ENCODE results near the gene HTT.
"Not testable (repeated sequence)": the region's sequence is repeated elsewhere in the genome, so short reads cannot be mapped to it uniquely, and the experiment has no call there.

The HTT gene

DNA sequence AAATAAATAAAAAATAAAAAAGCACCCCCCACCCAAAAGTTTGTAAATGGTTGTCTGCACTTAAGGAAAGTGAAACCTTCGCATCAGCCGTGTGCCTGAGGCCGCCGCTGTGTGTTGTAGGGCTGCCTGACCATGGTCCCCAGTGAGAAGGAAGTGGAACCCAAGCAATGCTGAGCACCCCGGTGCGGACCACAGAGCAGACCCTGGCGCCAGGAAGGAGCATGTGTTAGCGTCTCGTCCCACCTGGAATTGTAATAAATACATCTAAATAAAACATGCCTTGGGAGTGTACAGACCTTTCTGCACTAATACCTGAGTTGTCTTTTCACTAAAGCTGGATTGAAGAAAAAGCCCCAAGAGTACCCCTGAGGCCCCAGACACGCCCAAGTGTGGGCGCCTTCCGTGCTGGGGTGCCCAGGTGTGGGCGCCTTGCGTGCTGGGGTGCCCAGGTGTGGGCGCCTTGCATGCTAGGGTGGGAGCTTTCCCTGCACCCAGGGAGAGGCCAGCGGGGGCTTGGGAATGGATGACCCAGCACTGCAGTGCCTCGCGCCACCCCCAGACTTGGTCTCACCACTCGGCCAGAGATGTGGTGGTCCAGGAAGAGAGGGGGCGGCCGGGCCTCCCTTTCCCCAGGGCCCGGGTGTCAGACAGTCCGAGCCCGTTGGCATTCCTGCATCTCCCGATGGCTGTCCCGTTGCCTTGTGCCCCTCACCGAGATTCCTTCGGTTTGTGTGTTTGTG is 33.9 kb upstream of the HTT start:
- TF ChIP-seq POLR2A (IDR thresholded peaks at IDR 0.05; ENCODE audit: low read length) (no peak), GATA1 (IDR thresholded peaks at IDR 0.05; ENCODE audit: low read depth, low read length) (no peak)
- no peak for DNase-seq

DNA sequence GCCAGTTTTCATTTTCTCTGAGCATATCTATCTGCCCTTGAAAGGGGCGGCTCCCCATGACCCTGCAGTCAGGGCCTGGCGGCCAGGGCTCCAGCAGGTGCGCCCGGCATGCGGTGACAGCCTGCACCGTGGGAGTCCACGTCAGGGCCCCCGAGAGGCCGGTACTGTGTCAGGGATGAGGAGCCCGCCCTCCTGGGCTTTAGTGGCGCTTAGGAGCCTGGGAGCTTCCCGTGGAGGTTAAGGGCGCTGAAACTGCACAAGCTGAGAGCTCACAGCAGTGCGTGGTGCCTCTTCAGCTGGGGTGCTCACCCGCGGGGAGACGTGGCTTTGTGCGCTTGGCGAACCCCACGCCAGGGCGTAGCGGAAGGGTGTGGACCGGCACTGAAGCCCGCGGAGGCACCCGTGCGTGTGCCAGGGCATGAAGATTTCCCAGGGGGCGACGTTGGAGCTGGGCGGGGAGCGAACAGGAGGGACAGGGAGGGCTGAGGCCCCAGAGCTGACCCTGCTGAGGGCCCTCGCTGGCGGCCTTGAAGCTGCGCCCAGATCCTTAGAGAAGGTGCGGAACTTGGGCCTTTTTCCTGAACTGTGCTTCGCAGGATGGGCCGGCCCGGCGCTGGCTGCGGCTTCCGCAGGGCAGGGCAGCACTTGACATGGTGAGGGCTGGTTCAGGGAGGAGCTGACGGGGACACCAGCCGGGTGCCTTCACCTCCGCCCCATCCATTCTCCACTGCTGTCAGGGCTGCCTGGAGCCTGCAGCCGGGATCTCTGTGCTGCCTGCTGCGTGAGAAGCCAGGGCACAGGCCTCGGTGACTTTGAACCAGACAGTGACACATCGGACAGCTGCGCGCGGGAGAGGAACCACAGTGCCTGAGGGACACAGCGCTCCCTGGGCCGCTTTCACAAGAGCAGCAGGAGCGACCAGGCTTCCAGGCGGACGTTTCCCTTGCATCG is 33.0 kb upstream of the HTT start:
- peak; percentile 52 for DNase-seq
- TF ChIP-seq POLR2A (IDR thresholded peaks at IDR 0.05; ENCODE audit: low read length) (no peak), GATA1 (IDR thresholded peaks at IDR 0.05; ENCODE audit: low read depth, low read length) (no peak)

DNA sequence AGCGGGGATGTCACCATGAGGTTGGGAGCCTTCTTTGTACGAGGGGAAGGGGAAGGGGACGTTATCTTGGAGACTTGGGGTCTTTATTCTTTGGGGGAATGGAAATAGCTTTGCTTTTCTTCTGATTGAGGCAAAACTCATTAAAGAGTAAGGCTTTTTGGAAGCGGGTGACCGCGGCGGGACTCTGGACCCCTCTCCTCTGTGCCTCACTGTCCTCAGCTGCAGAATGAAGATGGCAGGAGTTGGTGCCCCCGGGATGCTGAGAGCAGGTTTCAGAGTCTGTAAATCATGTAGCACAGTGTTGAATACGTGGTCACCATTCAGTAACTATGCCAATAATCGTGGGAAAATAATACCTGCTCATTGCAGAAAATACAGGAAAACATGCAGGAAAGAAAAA is 32.3 kb upstream of the HTT start:
- no peak for DNase-seq
- TF ChIP-seq GATA1 (IDR thresholded peaks at IDR 0.05; ENCODE audit: low read depth, low read length) (no peak), POLR2A (IDR thresholded peaks at IDR 0.05; ENCODE audit: low read length) (no peak)

DNA sequence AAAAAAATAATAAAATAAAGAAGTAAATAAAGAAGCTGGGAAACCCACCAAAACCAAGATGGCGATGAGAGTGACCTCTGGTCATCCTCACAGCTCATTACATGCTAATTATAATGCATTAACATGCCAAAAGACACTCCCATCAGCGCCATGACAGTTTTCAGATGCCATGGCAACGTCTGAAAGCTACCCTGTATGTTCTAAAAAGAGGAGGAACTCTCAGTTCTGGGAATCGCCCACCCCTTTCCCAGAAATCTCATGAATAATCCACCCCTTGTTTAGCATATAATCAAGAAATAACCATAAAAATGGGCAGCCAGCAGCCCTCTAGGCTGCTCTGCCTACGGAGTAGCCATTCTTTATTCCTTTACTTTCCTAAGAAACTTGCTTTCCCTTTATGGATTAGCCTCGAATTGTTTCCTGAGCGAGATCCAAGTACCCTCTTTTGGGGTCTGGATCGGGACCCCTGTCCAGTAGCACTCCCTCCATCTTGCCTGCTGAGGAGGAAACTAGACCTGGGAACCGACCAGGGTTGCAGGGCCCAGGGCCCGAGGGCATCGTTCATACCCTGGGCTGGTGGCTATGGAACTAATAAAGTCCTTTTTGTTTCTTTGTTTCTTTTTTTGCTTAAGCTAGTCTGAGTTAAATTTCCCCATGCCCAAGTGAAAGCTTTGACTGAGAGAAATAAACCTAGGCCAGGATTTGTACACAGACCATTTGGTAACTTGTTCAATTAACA is 31.0 kb upstream of the HTT start:
- DNase-seq, result peak in 1 of 2 experiments; percentile 17
- TF ChIP-seq GATA1 (IDR thresholded peaks at IDR 0.05; ENCODE audit: low read depth, low read length) (no peak), POLR2A (IDR thresholded peaks at IDR 0.05; ENCODE audit: low read length) (no peak)

DNA sequence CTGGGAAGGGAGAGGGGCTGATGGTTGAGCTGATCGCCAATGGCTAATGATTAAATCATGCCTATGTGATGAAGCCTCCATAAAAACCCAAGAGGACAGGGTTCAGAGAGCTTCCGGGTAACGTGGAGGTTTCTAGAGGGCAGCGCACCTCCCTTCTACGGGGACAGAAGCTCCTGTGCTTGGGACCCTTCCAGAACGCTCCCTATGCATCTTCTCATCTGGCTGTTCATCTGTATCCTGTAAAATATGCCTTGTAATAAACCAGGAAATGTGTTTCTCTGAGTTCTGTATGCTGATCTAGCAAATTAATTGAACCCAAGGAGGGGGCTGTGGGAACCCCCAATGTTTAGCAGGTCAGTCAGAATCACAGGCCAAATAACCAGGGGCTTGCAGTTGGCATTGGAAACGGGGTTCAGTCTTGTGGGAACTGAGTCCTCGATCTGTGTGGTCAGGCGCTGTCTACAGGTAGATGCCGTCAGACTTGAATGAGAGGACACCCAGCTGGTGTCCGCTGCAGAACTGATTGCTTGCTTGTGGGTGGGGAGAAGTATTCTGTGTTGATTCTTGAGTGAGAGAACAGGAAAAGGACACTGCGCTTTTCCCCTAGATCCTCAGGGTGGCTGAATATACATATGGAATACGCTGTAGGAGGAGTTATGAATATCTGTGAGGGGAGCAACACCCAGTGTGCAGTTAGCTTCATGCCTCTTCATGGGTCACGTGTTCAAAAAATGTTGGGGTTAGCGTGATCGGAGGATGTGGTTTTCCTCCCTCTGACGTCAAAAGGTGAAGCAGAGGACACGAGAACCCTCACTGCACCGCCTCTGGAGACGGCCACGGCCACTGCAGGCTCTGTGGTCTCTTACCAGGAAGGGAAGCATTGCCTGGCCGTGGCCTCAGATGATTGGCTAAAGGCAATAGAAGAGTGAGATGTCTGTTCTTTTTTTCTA is 29.3 kb upstream of the HTT start:
- TF ChIP-seq POLR2A (IDR thresholded peaks at IDR 0.05; ENCODE audit: low read length) (no peak), GATA1 (IDR thresholded peaks at IDR 0.05; ENCODE audit: low read depth, low read length) (no peak)

DNA sequence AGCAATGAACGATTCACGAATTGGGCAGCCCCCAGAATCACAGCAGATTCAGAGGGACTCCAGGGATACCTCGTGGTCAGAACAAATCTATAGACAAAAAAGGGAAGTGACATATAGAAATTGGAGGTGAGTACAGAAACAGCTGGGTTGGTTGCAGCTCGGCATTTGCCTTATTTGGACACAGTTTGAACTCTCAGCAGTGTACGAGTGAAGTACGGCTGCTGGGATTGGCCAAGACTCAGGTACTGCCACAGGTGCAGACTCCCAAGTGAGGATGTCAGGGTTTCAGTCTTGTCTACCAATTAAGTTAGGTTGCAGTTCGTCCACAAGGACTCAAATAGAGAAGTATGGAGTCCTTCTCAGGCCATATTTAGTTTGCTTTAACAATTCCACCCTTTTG is 28.3 kb upstream of the HTT start:
- no peak for TF ChIP-seq POLR2A (IDR thresholded peaks at IDR 0.05; ENCODE audit: low read length)
- TF ChIP-seq GATA1 (IDR thresholded peaks at IDR 0.05; ENCODE audit: low read depth, low read length), result no peak
- DNase-seq, result no peak

More for the DNA sequence above, 29.3 kb upstream of the HTT start:
- peak; percentile 12 to 13 for DNase-seq

DNA sequence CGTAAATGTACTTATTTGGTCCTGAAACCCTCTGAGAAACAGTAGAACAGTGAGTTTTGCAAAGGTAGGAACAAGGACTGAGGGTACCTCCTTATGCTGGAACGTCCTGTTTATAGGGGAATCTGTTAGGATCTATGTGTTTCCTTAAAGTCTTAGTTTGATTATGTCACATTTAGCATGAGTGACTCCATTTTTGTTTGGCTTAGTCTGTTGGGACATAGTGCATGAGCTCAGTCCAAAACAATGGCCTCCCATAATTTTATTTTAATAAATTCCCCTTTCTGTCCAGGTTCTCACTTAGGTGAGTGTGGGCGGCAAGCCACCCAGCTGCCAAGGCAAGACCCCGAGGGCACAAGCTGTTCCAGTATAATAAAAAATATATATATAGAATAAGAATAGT is 27.9 kb upstream of the HTT start:
- no peak for TF ChIP-seq POLR2A (IDR thresholded peaks at IDR 0.05; ENCODE audit: low read length)
- TF ChIP-seq GATA1 (IDR thresholded peaks at IDR 0.05; ENCODE audit: low read depth, low read length), result no peak
- DNase-seq, result no peak

DNA sequence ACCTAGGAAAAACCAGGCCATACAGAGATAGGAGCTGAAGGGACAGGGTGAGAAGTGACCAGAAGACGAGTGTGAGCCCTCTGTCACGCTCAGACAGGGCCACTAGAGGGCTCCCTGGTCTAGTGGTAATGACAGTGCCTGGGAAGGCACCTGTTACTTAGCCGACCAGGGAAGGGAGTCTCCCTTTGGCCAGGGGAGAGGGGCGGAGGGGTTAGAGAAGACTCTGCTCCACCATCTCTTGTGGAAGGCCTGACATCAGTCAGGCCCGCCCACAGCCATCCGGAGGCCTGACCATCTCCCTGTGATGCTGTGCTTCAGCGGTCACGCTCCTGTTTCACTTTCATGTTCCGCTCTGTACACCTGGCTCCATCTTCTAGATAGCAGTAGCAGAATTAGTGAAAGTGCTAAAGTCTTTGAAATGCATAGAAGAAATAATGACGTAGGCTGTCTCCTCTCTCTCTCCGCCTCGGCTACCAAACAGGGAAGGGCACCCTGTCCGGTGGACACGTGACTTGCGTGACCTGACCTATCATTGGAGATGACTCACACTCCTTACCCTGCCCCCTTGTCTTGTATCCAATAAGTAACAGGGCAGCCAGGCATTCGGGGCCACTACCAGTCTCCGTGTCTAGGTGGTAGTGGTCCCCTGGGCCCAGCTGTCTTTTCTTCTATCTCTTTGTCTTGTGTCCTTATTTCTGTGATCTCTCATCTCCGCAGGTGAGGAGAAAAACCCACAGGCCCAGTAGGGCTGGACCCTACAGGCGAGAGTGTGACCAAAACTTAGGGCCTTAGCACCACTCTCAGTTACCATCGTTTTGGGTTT is 26.8 kb upstream of the HTT start:
- peak; percentile 46 to 69 for DNase-seq
- TF ChIP-seq POLR2A (IDR thresholded peaks at IDR 0.05; ENCODE audit: low read length), result no peak
- TF ChIP-seq GATA1 (IDR thresholded peaks at IDR 0.05; ENCODE audit: low read depth, low read length), result no peak

DNA sequence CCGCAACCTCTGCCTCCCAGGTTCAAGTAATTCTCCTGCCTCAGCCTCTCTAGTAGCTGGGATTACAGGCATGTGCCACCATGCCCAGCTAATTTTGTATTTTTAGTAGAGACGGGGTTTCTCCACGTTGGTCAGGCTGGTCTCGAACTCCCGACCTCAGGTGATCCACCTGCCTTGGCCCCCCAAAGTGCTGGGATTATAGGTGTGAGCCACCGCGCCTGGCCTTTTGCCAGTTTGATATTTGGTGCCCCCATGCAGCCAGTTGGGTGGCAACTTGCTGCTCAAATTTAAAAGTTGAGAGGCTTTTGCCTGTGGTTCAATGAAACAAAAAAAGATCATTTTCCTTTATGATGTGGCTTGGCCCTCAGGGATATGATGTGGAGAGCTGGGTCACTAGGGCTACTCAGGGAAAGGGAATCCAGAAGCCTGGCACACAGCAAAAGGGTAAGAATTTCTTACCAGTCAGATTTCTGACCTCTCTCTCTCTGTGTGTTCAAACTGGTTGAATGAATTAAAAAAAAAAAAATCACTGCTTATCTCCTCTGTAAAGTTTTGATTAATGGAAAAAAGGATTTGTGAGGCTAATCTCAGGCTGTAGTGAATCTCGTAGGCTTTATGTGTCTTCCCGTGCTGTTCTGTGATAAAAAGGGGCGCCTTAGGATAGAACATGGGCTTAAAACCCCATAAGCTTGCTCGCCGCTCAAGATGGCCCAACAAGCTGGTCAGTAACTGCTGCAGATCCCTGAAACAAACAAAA is 23.2 kb upstream of the HTT start:
- not testable (repeated sequence) for DNase-seq

DNA sequence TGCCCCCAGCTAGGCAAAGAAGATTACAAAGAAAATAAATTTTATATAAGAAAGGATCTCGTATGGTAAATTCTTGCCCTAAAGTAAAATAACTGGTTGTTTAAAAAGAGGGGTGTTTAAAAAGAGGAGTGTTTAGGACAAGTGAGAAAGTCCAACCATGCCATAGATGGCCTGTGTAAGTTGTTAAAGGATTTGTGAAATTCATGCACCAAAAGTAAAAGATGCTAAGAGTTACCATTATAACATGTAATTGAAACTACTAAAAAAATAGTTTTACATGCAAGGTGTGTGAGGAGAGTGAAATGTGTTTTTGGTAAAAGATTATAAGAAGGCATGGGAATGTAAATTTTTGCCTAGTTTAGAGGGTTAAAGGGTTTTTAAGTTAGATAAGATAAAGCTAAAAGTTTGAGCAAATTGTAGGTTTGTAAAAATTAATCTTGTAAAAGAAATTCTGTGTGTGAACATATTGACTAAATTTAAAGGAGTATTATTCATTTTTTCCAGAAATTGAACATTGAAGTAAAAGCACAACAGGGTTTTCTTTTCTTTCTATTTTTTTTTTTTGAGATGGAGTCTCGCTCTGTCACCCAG is 20.2 kb upstream of the HTT start:
- no peak for TF ChIP-seq POLR2A (IDR thresholded peaks at IDR 0.05; ENCODE audit: low read length)
- TF ChIP-seq GATA1 (IDR thresholded peaks at IDR 0.05; ENCODE audit: low read depth, low read length), result no peak
- DNase-seq, result peak in 1 of 2 experiments; percentile 17

DNA sequence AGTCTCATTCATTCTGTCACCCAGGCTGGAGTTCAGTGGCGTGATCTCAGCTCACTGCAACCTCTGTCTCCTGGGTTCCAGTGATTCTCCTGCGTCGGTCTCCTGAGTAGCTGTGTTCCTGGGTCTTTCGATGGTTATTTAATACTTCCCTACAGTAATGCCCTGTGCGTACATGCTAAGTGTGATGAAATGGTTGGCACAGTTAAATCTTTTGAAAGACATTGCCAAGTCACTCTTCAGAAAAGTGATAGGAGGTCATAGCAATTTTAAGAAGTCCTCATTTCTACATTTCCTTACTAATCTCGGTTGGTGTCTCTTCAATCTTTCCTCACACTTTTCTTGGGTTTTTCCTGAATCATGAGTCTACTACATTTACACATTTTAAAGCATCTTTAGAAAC is 14.5 kb upstream of the HTT start:
- TF ChIP-seq GATA1 (IDR thresholded peaks at IDR 0.05; ENCODE audit: low read depth, low read length) (no peak), POLR2A (IDR thresholded peaks at IDR 0.05; ENCODE audit: low read length) (no peak)
- no peak for DNase-seq
